WTC11 (cell line): ENCODE results near the gene MET.

Experiments used
- ETV6 ChIP-seq: sonication (generic); formaldehyde crosslinking; IDR thresholded peaks from 2 replicates; pipeline ENCODE4 v1.8.1; 2022; ENCODE audit warnings: mild to moderate bottlenecking, missing genetic modification reagents
- FOXK1 ChIP-seq: sonication (generic); formaldehyde crosslinking; IDR thresholded peaks from 2 replicates; pipeline ENCODE4 v1.8.0; 2022; ENCODE audit warnings: mild to moderate bottlenecking, moderate library complexity, missing genetic modification reagents
- MXD4 ChIP-seq: fragments of 250-450 bp; sonication (Bioruptor Pico); IDR thresholded peaks from 2 replicates; pipeline ENCODE4 v1.8.0; 2021; ENCODE audit warnings: mild to moderate bottlenecking, moderate library complexity, borderline replicate concordance
- NR2C2 ChIP-seq: sonication (generic); formaldehyde crosslinking; IDR thresholded peaks from 2 replicates; pipeline ENCODE4 v1.8.0; 2022; ENCODE audit warnings: mild to moderate bottlenecking, missing genetic modification reagents
- TCF7 ChIP-seq: sonication (generic); formaldehyde crosslinking; IDR thresholded peaks from 2 replicates; pipeline ENCODE4 v1.8.0; 2022; ENCODE audit warnings: mild to moderate bottlenecking, low read depth, missing genetic modification reagents, moderate library complexity
- ZNF671 ChIP-seq: fragments of 250-450 bp; sonication (Bioruptor Pico); IDR thresholded peaks from 2 replicates; pipeline ENCODE4 v1.8.0; 2021; ENCODE audit warnings: mild to moderate bottlenecking
- TF ChIP-seq, protein P1 (sequence below): fragments of 200-600 bp; IDR thresholded peaks from 2 replicates; pipeline ENCODE4 v1.8.0; 2022; ENCODE audit warnings: antibody characterized with exemption
- TF ChIP-seq, protein P2 (sequence below): sonication (generic); formaldehyde crosslinking; IDR thresholded peaks from 2 replicates; pipeline ENCODE4 v1.8.0; 2022; ENCODE audit warnings: mild to moderate bottlenecking, missing genetic modification reagents
- TF ChIP-seq, protein P3 (sequence below): sonication (generic); formaldehyde crosslinking; IDR thresholded peaks from 2 replicates; pipeline ENCODE4 v1.8.0; 2022; ENCODE audit warnings: missing genetic modification reagents
- TF ChIP-seq, protein P4 (sequence below): sonication (generic); formaldehyde crosslinking; IDR thresholded peaks from 2 replicates; pipeline ENCODE4 v1.8.1; 2022; ENCODE audit warnings: low read depth, mild to moderate bottlenecking, moderate library complexity, missing genetic modification reagents, borderline replicate concordance

DNA sequence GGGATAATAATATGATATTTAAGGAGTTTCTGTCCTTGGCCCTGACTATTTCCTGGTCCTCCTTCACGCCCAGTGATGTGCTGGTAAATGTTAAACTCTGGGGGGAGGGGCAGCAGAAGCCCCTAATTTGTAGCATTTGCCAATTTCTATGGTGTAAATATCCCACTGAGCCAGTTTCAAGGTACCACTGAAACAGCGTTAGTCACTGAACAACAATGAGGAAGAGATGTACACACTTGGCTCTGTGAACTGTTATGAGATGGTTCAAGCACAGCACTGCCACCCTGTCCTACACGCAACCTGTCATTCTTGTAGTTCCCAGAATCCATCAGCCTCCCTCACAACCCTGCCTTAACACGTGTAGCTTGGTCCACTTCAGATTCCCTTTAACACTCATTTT, 39.8 kb downstream of the MET start:
- TF ChIP-seq MXD4 (CRISPR knock-in tag) (no peak), NR2C2 (no peak), TCF7 (no peak), FOXK1 (CRISPR knock-in tag) (no peak), ETV6 (CRISPR knock-in tag) (no peak), ZNF671 (CRISPR knock-in tag) (no peak)
- TF ChIP-seq, protein P1, sequence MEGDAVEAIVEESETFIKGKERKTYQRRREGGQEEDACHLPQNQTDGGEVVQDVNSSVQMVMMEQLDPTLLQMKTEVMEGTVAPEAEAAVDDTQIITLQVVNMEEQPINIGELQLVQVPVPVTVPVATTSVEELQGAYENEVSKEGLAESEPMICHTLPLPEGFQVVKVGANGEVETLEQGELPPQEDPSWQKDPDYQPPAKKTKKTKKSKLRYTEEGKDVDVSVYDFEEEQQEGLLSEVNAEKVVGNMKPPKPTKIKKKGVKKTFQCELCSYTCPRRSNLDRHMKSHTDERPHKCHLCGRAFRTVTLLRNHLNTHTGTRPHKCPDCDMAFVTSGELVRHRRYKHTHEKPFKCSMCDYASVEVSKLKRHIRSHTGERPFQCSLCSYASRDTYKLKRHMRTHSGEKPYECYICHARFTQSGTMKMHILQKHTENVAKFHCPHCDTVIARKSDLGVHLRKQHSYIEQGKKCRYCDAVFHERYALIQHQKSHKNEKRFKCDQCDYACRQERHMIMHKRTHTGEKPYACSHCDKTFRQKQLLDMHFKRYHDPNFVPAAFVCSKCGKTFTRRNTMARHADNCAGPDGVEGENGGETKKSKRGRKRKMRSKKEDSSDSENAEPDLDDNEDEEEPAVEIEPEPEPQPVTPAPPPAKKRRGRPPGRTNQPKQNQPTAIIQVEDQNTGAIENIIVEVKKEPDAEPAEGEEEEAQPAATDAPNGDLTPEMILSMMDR = no peak
- TF ChIP-seq, protein P2, sequence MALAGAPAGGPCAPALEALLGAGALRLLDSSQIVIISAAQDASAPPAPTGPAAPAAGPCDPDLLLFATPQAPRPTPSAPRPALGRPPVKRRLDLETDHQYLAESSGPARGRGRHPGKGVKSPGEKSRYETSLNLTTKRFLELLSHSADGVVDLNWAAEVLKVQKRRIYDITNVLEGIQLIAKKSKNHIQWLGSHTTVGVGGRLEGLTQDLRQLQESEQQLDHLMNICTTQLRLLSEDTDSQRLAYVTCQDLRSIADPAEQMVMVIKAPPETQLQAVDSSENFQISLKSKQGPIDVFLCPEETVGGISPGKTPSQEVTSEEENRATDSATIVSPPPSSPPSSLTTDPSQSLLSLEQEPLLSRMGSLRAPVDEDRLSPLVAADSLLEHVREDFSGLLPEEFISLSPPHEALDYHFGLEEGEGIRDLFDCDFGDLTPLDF (CRISPR knock-in tag) = no peak
- TF ChIP-seq, protein P3, sequence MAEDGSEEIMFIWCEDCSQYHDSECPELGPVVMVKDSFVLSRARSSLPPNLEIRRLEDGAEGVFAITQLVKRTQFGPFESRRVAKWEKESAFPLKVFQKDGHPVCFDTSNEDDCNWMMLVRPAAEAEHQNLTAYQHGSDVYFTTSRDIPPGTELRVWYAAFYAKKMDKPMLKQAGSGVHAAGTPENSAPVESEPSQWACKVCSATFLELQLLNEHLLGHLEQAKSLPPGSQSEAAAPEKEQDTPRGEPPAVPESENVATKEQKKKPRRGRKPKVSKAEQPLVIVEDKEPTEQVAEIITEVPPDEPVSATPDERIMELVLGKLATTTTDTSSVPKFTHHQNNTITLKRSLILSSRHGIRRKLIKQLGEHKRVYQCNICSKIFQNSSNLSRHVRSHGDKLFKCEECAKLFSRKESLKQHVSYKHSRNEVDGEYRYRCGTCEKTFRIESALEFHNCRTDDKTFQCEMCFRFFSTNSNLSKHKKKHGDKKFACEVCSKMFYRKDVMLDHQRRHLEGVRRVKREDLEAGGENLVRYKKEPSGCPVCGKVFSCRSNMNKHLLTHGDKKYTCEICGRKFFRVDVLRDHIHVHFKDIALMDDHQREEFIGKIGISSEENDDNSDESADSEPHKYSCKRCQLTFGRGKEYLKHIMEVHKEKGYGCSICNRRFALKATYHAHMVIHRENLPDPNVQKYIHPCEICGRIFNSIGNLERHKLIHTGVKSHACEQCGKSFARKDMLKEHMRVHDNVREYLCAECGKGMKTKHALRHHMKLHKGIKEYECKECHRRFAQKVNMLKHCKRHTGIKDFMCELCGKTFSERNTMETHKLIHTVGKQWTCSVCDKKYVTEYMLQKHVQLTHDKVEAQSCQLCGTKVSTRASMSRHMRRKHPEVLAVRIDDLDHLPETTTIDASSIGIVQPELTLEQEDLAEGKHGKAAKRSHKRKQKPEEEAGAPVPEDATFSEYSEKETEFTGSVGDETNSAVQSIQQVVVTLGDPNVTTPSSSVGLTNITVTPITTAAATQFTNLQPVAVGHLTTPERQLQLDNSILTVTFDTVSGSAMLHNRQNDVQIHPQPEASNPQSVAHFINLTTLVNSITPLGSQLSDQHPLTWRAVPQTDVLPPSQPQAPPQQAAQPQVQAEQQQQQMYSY (CRISPR knock-in tag) = no peak
- TF ChIP-seq, protein P4, sequence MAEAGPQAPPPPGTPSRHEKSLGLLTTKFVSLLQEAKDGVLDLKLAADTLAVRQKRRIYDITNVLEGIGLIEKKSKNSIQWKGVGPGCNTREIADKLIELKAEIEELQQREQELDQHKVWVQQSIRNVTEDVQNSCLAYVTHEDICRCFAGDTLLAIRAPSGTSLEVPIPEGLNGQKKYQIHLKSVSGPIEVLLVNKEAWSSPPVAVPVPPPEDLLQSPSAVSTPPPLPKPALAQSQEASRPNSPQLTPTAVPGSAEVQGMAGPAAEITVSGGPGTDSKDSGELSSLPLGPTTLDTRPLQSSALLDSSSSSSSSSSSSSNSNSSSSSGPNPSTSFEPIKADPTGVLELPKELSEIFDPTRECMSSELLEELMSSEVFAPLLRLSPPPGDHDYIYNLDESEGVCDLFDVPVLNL (CRISPR knock-in tag) = no peak
